Forelimb muscle (tissue), 1 donor: Measurements from ENCODE around the gene ULK1. TPM values are rescaled to one million over a fixed set of nuclear protein-coding genes. Genes with fewer than 3 reads are reported as not detected.

Source experiments
- DNase-seq: peaks from one replicate; pipeline ENCODE4 v3.0.0-alpha.2; 2013; ENCODE audit warnings: low read depth
- polyA plus RNA-seq: library from polyadenylated mRNA; unstranded; fragments of 120-200 nt; gene quantifications from one replicate; pipeline ENCODE4 v1.2.1, GENCODE V29; 2013; ENCODE audit not compliant: insufficient read length

Gene ULK1
- polyA plus RNA-seq, 1 donor: 24.8 TPM

- DNase-seq: no peak
These were observed 13.1 kb downstream of the ULK1 start for GRCh38 chr12:131907379-131908091.

DNA sequence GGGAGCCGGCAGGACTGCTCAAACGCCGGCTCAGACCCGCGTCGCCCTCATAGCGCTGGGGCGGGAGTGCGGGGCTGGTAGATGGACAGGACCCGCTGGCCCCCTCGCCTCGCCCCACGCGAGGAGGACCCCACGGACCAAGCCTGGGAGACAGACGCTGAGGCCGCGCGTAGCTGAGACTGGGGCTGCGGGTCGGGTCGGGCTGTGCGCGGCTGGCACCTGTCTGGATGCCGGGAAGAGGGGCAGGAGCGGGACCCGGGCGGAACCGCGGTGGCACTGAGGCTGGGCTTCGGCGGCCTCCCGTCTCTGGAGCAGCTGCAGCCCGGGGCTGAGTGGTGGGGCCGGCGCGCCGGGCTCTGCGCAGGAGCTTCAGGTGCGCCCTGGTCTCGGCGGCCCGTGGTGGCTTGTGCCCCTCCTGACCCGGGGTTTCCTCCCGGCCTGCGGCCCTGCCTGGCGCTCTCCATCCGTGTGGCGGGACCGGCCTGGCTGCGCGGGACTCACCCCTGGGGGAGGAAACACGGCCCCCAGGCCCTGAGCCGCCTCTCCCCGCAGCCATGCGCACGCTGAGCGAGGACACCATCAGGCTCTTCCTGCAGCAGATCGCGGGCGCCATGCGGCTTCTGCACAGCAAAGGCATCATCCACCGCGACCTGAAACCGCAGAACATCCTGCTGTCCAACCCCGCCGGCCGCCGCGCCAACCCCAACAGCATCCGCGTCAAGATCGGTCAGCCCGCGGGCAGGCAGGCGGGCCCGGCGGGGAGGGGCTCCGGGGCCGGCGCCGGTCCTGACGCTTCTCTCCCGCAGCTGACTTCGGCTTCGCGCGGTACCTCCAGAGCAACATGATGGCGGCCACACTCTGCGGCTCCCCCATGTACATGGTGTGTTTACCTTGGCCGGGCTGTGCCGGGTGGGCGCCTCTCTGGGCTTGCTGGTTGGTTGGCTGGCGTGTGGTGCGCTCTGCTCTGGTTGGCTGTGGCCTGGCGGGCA lies 14.0 kb downstream of the ULK1 start:
- no peak for DNase-seq

DNA sequence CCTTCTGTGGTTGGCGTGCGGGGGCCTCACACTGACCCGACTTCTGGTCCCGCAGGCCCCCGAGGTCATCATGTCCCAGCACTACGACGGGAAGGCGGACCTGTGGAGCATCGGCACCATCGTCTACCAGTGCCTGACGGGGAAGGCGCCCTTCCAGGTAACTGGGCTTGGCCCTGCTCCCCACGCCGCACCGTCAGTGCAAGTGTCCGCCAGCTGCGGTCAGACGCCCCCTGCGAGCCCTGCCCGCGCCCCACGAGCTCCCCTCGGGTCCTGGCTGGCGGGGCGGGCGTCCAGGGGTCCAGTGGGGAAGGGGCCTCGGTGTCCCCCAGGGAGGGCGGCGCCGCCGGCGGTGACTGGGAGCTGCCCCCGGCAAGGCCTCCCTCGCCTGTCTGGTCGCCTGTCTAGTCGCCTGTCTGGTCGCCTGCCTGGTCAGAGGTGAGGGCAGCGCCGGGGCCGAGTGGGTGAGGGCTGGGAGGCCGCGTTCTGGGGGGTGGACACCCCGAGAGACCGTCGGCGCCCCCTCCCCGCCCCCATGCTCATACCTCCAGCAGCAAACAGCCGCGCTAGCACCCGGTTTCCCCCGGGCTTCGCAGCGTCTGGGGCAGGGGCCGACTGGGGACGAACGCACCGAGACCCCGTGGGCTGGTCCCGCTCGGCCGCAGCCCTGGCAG lies 14.8 kb downstream of the ULK1 start:
- DNase-seq: no peak

DNA sequence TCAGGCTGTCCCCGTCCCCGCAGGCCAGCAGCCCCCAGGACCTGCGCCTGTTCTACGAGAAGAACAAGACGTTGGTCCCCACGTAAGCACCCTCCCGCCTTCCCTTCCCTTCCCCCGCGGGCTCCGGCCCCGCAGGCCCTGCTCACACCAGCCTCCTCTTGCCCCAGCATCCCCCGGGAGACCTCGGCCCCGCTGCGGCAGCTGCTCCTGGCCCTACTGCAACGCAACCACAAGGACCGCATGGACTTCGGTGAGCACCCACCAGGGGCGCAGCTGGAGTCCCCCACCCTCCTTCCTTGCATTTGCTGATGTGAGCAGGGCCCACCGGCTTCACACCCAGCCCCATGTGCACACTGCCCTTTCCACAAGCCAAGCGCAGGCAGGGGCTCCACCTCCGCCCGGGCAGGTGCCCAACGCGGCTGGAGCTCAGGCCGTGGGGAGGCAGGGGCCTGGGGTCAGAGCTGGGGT lies 15.4 kb downstream of the ULK1 start:
- no peak for DNase-seq

DNA sequence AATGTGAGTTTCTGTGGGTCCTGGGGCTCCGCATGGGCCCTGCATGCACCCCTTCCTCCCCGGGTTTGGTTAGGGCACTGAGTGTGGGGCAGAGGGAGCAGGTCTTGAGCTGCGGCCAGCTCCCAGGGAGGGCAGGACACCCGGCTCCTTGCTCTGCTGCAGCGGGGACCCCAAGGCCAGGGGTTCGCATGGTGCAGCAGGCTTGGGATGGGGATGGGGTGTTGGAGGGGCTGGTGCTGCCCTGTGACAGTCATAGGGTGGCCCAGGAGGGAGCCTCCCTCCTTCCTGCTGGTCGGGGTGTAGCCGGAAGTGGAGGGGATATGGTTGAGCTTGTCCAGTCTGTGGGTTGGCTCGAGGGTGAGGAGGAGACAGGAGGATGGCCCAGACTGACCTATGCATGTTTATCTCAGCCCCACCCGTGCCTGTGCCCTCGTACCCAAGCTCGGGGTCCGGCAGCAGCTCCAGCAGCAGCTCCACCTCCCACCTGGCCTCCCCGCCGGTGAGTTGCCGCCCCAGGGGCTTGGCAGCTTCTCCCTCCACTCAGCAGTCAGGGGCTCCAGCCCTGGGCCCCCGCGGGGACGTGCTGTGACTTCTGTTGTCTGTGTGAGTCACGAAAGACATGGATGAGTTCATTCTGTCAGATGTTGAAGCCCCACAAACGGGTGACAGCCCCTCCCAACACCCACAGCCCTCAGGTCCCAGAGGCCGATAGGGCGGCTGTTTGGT lies 16.0 kb downstream of the ULK1 start:
- no peak for DNase-seq

GRCh38 chr12:131911028-131911650 lies 16.7 kb downstream of the ULK1 start:
- DNase-seq: no peak

DNA sequence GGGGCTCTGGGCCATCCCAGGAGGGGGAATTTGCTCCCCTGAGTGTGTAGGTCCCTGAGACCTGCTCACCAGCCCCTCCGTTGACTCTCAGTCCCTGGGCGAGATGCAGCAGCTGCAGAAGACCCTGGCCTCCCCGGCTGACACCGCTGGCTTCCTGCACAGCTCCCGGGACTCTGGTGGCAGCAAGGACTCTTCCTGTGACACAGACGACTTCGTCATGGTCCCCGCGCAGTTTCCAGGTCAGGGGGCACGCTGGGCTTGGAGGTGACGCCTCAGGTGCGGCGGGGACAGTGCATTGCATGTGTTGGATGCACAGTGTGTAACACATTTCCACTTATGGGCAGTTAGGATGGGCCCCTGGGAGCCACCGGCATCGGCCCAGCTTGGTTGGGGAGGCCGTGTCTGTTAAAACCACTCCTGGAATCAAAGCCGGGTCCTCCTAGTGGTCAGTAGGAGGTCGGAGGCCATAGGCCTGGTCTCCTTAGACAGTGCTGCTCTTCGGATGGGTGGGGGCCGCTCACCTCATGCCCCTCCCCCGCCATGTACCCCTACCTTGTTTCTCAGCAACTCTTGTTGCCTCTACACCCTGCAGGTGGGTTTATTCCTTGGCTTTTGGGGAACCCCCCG lies 17.5 kb downstream of the ULK1 start:
- DNase-seq: no peak

GRCh38 chr12:131912518-131913274 lies 18.3 kb downstream of the ULK1 start:
- no peak for DNase-seq

GRCh38 chr12:131913666-131914065 lies 19.2 kb downstream of the ULK1 start:
- DNase-seq: no peak

DNA sequence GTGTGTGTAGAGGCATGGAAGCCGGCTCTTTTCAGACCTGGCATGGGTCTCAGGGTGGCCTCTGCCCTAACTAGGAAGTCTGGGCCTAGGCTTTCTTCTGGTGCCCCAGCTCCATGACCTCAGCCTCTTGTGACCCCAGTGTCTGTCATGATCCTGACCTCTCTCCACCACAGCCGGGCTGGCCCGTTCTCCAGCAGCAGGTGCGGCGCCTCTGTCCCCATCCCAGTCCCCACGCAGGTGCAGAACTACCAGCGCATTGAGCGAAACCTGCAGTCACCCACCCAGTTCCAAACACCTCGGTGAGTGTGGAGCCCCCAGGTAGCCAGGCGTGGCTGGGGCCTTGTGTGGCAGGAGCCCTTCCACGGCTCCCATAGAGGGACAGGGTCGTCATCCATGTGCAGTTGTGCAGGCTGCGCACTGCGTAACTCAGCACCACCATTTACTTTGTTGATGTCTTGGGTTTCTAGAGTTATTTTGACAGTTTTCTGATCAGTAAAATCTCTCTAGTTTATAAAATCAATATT lies 19.8 kb downstream of the ULK1 start:
- no peak for DNase-seq

DNA sequence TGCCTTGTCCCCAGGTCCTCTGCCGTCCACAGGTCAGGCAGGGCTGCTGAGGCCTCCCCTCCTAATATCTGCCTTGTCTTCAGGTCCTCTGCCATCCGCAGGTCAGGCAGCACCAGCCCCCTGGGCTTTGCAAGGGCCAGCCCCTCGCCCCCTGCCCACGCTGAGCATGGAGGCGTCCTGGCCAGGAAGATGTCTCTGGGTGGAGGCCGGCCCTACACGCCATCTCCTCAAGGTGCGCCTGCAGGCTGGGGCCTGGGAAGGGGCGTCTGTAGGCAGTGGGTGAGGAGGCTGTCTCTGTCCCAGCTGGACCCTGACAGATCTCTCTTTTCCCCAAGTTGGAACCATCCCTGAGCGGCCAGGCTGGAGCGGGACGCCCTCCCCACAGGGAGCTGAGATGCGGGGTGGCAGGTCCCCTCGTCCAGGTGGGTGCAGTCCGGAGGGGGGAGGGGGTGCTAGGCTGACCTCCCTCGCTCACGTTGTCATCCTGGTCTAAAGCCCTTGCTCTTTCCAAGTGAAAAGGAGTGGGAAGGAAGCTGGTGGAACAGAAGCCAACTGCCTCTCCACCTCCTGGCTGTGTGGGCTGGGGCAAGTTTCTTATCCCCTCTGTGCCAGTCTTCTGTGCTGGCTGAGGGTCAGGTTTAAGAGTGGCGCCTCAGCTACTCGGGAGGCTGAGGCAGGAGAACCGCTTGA lies 20.7 kb downstream of the ULK1 start:
- no peak for DNase-seq

DNA sequence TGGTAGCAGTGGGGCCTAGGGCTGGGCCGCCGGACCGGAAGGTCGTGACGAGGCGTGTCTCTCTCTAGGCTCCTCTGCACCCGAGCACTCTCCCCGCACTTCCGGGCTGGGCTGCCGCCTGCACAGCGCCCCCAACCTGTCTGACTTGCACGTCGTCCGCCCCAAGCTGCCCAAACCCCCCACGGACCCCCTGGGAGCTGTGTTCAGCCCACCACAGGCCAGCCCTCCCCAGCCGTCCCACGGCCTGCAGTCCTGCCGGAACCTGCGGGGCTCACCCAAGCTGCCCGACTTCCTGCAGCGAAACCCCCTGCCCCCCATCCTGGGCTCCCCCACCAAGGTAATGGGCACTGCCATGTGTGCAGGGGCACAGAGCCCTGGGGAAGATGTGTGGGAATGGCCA lies 21.4 kb downstream of the ULK1 start:
- no peak for DNase-seq

GRCh38 chr12:131916306-131917138 lies 22.1 kb downstream of the ULK1 start:
- DNase-seq: no peak

GRCh38 chr12:131917139-131917710 lies 22.8 kb downstream of the ULK1 start:
- DNase-seq: no peak

DNA sequence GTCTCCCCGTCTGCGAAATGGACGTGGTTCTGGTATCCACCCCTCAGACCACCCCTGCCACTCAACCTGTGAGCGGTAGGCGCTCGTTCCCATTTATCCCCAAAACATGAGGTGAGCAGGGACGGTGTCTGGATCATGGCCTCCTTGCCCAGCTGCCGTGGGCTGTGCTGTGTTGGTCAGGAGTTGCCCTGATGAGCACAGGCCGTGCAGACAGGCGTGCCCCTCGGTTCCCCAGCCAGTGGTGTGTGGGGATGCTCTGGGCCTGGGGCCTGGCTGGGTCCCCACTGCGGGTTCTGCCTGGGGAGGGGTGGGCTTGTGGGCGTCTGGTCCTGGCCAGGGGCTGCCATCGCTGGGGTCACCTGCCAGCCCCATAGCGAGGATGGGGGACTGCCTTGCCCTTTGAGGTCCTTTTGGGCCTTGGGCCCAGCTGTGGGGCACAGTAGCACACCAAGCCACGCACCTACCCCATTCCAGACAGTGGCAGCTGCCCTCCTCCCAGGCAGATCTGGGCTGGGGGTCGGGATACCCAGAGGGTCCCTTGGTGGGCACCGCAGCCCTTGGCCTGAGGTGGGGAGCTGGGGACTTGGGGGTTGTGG lies 23.4 kb downstream of the ULK1 start:
- DNase-seq: no peak

GRCh38 chr12:131918311-131919050 lies 24.1 kb downstream of the ULK1 start:
- DNase-seq: no peak

- no peak for DNase-seq
These were observed 24.6 kb downstream of the ULK1 start for GRCh38 chr12:131919051-131919347.
